Measurements from ENCODE around the gene VAMP4. TPM values are rescaled to one million over a fixed set of nuclear protein-coding genes. Genes with fewer than 3 reads are reported as not detected.

VAMP4 gene
- total RNA-seq, 1 experiment from 2014 or later = 4.2 TPM

DNA sequence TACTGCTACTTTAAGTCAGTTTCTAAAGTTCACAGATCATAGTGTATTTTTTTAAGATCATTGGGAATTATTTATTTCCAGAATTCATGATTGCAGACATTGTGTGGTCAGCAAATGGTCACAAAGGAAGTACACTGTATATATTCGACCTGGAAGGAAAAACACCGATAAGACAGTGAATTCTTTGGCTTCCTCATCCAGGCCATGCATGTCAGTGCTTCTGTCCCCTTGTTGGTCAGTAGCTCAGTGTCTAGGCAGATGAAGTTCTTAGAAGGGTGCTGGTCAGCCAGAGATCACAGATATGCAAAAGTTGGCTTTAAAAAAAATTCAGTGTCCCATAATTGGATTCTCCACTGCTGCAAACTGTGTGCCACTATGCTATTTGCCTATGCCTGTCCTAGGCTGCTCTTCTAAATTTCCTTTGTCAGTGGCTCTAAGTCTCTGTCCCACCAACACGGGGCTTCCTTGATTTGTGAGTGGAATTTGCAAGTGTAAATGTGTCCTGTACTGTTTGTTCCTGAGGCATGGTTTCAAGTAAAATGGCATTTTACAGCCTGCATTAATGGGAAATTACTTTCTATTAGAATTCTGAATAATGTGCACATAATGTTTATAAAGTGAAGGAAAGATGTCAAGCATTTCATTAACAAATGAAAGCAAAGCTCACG lies 12.0 kb upstream of the VAMP4 start:
- no CpG with 5 or more reads among the region's 4 CpGs for WGBS (ENCODE audit: extremely low coverage, insufficient read length, low lambda C conversion rate)
- Histone ChIP-seq H3K9ac (ENCODE audit: extremely low read depth, insufficient read length, low read length) (no peak overlapping the region), H2AK5ac (ENCODE audit: insufficient read length, low read length) (no peak overlapping the region), H3K56ac (ENCODE audit: insufficient read length, low read depth, low read length) (no peak overlapping the region), H3K79me2 (ENCODE audit: insufficient read depth, low read length) (no peaks in the 10 kb centered on the region), H2AFZ (ENCODE audit: low read length) (no peak overlapping the region), H2BK120ac (ENCODE audit: low read depth, low read length, poor library complexity, severe bottlenecking) (no peak overlapping the region), H3K4me2 (ENCODE audit: insufficient read depth, insufficient read length, low read length) (no peak overlapping the region), H4K20me1 (ENCODE audit: control insufficient read depth, insufficient read depth, insufficient read length) (no peaks in the 10 kb centered on the region), H3K9me3 (ENCODE audit: control insufficient read depth, low read depth, low read length) (no peaks in the 10 kb centered on the region), H3K4ac (ENCODE audit: low read depth, low read length) (no peak overlapping the region), H3T11ph (ENCODE audit: low read length) (no peak overlapping the region), H3K4me1 (ENCODE audit: insufficient read depth, low read length) (peaks cover 12% of the 10 kb centered on the region; the same call in 1 of the 2 replicates), H3K23ac (ENCODE audit: insufficient read length, low read depth, low read length) (no peak overlapping the region), H2BK12ac (ENCODE audit: insufficient read length, low read depth, low read length) (no peak overlapping the region), H3K14ac (ENCODE audit: insufficient read depth, low read length) (no peak overlapping the region), H2BK20ac (ENCODE audit: low read depth, low read length, poor library complexity, severe bottlenecking) (no peak overlapping the region), H4K91ac (ENCODE audit: insufficient read length, low read depth, low read length) (no peak overlapping the region), H3K79me1 (ENCODE audit: insufficient read depth, low read depth, low read length, poor library complexity, severe bottlenecking) (no peaks in the 10 kb centered on the region), H3K27ac (ENCODE audit: insufficient read length, low read depth, low read length) (peak overlapping the region; percentile 27), H3K18ac (ENCODE audit: insufficient read length, low read depth, low read length) (no peak overlapping the region), H4K8ac (replicated peaks; ENCODE audit: insufficient read length, low read depth, low read length) (no peak overlapping the region), H3K27me3 (ENCODE audit: insufficient read depth, low read length) (no peaks in the 10 kb centered on the region), H3K23me2 (ENCODE audit: insufficient read length, low read depth, low read length, poor library complexity, severe bottlenecking) (no peaks in the 10 kb centered on the region), H2BK15ac (ENCODE audit: low read depth, low read length) (no peak overlapping the region), H4K5ac (ENCODE audit: insufficient read length, low read depth, low read length) (no peak overlapping the region), H2BK5ac (ENCODE audit: insufficient read length, low read length) (no peak overlapping the region)
- Mint-ChIP-seq H3K27ac (peak overlapping the region in 2 of 3 experiments; percentile 49 to 72; a peak in 3 of 7 replicates), H3K27me3 (ENCODE audit: low read depth) (no peaks in the 10 kb centered on the region; the same call in 1 of the 2 replicates), H3K4me1 (peaks cover 13 to 14% of the 10 kb centered on the region in 2 experiments), H3K9me3 (peaks cover 9 to 20% of the 10 kb centered on the region in 2 experiments), H3K36me3 (ENCODE audit: insufficient read depth in 1 of 3, low read depth in 3 of 3) (peaks cover 0 to 13% (median 10%) of the 10 kb centered on the region in 3 experiments; a peak in 5 of 7 replicates), H3K4me3 (no peak overlapping the region)
- TF ChIP-seq, protein P1, sequence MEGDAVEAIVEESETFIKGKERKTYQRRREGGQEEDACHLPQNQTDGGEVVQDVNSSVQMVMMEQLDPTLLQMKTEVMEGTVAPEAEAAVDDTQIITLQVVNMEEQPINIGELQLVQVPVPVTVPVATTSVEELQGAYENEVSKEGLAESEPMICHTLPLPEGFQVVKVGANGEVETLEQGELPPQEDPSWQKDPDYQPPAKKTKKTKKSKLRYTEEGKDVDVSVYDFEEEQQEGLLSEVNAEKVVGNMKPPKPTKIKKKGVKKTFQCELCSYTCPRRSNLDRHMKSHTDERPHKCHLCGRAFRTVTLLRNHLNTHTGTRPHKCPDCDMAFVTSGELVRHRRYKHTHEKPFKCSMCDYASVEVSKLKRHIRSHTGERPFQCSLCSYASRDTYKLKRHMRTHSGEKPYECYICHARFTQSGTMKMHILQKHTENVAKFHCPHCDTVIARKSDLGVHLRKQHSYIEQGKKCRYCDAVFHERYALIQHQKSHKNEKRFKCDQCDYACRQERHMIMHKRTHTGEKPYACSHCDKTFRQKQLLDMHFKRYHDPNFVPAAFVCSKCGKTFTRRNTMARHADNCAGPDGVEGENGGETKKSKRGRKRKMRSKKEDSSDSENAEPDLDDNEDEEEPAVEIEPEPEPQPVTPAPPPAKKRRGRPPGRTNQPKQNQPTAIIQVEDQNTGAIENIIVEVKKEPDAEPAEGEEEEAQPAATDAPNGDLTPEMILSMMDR (conservative IDR thresholded peaks at IDR 0.05) = no peak
- DNase-seq = no peak
